HepG2 (cell line): ENCODE results near the gene CEP89. TPM values are rescaled to one million over a fixed set of nuclear protein-coding genes. Genes with fewer than 3 reads are reported as not detected.

Experiments used
- ATAC-seq: fragments of 200-7000 bp; cut with Tn5 transposase; 3 replicates; pipeline ENCODE4 v1.9.1; 2020; ENCODE audit warnings: mild to moderate bottlenecking, moderate library complexity
- BruUV-seq: library from RNA; stranded (reverse); fragments of 400-500 nt; replicated peaks from 2 replicates; lab custom pipeline; 2021; lab: Mats Ljungman, UMichigan
- CTCF ChIA-PET: fragments of 300-600 bp; formaldehyde crosslinking; extraction: SDS; loops from one replicate; lab custom pipeline; 2021; ENCODE audit warnings: low total read pairs, inconsistent platforms, low intra/inter-chr PET ratio; lab: Yijun Ruan, JAX
- POLR2A ChIA-PET: fragments of 350-600 bp; sonication (Branson Sonifier 250); formaldehyde crosslinking; loops from one replicate; lab custom pipeline; 2020; ENCODE audit warnings: antibody characterized with exemption, inconsistent platforms; lab: Yijun Ruan, JAX
- DNase-seq: peaks from one replicate; pipeline ENCODE4 v3.0.0-alpha.2; 2015; ENCODE audit warnings: low spot score
- FAIRE-seq: peaks from 3 replicates; lab custom pipeline; 2011; peaks lifted over from hg19 to GRCh38; lab: Jason Lieb, UNC
- H2AFZ ChIP-seq: one replicate; pipeline ENCODE4 v1.6.1; 2011; ENCODE audit warnings: low read length, inconsistent platforms
- H3K27ac ChIP-seq: fragments of 300-600 bp; 3 replicates; pipeline ENCODE4 v1.8.0; 2011; ENCODE audit warnings: mixed run types, mild to moderate bottlenecking, mixed read lengths, low read length, inconsistent platforms; ENCODE audit not compliant: insufficient read depth; ENCODE audit errors: extremely low read length
- H3K27me3 ChIP-seq, 2 experiments: fragments of 200-600 bp in 1 of 2; 2 replicates in 1 of 2; 3 replicates in 1 of 2; pipeline versions ENCODE4 v1.6.0 to v1.8.0; 2011; ENCODE audit warnings: low read length in 2 of 2, mild to moderate bottlenecking in 2 of 2, moderate library complexity in 2 of 2, inconsistent platforms in 1 of 2; ENCODE audit not compliant: insufficient read depth in 2 of 2, control insufficient read depth in 1 of 2
- H3K36me3 ChIP-seq, 2 experiments: fragments of 200-600 bp in 1 of 2; replicated peaks in 1 of 2; 2 replicates in 1 of 2; 3 replicates in 1 of 2; pipeline versions ENCODE4 v1.5.1 to v1.8.0; 2011; ENCODE audit warnings: low read length in 2 of 2, inconsistent platforms in 1 of 2; ENCODE audit not compliant: insufficient read depth in 2 of 2, control insufficient read depth in 1 of 2
- H3K4me1 ChIP-seq: 2 replicates; pipeline ENCODE4 v1.5.1; 2012; ENCODE audit warnings: low read length, inconsistent platforms; ENCODE audit not compliant: insufficient read depth
- H3K4me2 ChIP-seq: 2 replicates; pipeline ENCODE4 v1.6.0; 2011; ENCODE audit warnings: low read depth, low read length, inconsistent platforms
- H3K4me3 ChIP-seq, 3 experiments: fragments of 200-600 bp in 1 of 3; sonication (generic), shearing (Covaris generic) in 1 of 3; replicated peaks in 1 of 3; 2 replicates each; pipeline ENCODE4 v1.5.1; 2011 to 2016; ENCODE audit warnings: low read length in 3 of 3, inconsistent platforms in 2 of 3, low read depth in 2 of 3, mild to moderate bottlenecking in 2 of 3, control low read depth in 1 of 3, mixed read lengths in 1 of 3; ENCODE audit not compliant: insufficient read depth in 1 of 3
- H3K79me2 ChIP-seq: one replicate; pipeline ENCODE4 v1.6.1; 2011; ENCODE audit warnings: low read length, inconsistent platforms; ENCODE audit not compliant: insufficient read depth
- H3K9ac ChIP-seq: 2 replicates; pipeline ENCODE4 v1.6.0; 2011; ENCODE audit warnings: mild to moderate bottlenecking, low read depth, low read length, inconsistent platforms; ENCODE audit not compliant: insufficient read depth
- H3K9me3 ChIP-seq: 2 replicates; pipeline ENCODE4 v1.5.1; 2012; ENCODE audit warnings: mild to moderate bottlenecking, low read length
- H4K20me1 ChIP-seq: 2 replicates; pipeline ENCODE4 v1.6.0; 2011; ENCODE audit warnings: inconsistent platforms, mild to moderate bottlenecking, low read length, moderate library complexity; ENCODE audit not compliant: insufficient read depth
- ARID5B ChIP-seq: IDR thresholded peaks from 2 replicates; pipeline ENCODE4 v1.4.0; 2020; ENCODE audit warnings: mild to moderate bottlenecking, missing genetic modification reagents
- MAX ChIP-seq: IDR thresholded peaks from 2 replicates; pipeline ENCODE4 v1.6.1; 2012; ENCODE audit warnings: inconsistent platforms
- SP4 ChIP-seq: sonication (generic); formaldehyde crosslinking; IDR thresholded peaks from 2 replicates; pipeline ENCODE4 v1.8.1; 2023; ENCODE audit warnings: mild to moderate bottlenecking, missing genetic modification reagents
- ZBTB20 ChIP-seq: sonication (generic); formaldehyde crosslinking; IDR thresholded peaks from 2 replicates; pipeline ENCODE4 v1.8.1; 2023; ENCODE audit warnings: missing genetic modification reagents, low read depth, mild to moderate bottlenecking, borderline replicate concordance
- ZNF276 ChIP-seq: sonication (generic); formaldehyde crosslinking; IDR thresholded peaks from 2 replicates; pipeline ENCODE4 v1.4.0; 2020; ENCODE audit warnings: mild to moderate bottlenecking, low read depth, missing genetic modification reagents
- ZNF572 ChIP-seq: sonication (generic); formaldehyde crosslinking; IDR thresholded peaks from 2 replicates; pipeline ENCODE4 v1.5.1; 2020; ENCODE audit warnings: mild to moderate bottlenecking, missing genetic modification reagents
- ZNF598 ChIP-seq: sonication (generic); formaldehyde crosslinking; IDR thresholded peaks from 2 replicates; pipeline ENCODE4 v1.5.1; 2020; ENCODE audit warnings: mild to moderate bottlenecking, missing genetic modification reagents, borderline replicate concordance
- ZNF619 ChIP-seq: sonication (generic); formaldehyde crosslinking; IDR thresholded peaks from 2 replicates; pipeline ENCODE4 v1.4.0; 2020; ENCODE audit warnings: mild to moderate bottlenecking, missing genetic modification reagents
- ZNF792 ChIP-seq: IDR thresholded peaks from 2 replicates; pipeline ENCODE4 v1.6.1; 2016
- ZNF891 ChIP-seq: sonication (generic); formaldehyde crosslinking; IDR thresholded peaks from 2 replicates; pipeline ENCODE4 v1.5.0; 2020; ENCODE audit warnings: mild to moderate bottlenecking, missing genetic modification reagents
- WGBS: methylation state at CpG from one replicate; pipeline ENCODE4 v1.1.6; 2017; ENCODE audit warnings: low lambda C conversion rate; 5-methylcytosine and 5-hydroxymethylcytosine counted together
- in situ Hi-C: cut with HindIII; loops from 2 replicates; pipeline ENCODE4 v1.10.0; 2017; ENCODE audit warnings: low pct_unique_long_range_greater_than_20kb; ENCODE audit not compliant: extremely low pct_ligation_motif_present
- intact Hi-C: fragments of 100-400 bp; cut with micrococcal nuclease; formaldehyde crosslinking; loops from one replicate; pipeline ENCODE4 v1.10.0; 2022; ENCODE audit not compliant: unreplicated experiment
- polyA plus RNA-seq, 8 experiments: library from polyadenylated mRNA; depleted of rRNA in 3 of 8; stranded (reverse) in 7 of 8; unstranded in 1 of 8; fragments of >200 nt; fragmentation: Illumina TruSeq in 4 of 8; extraction: Trizol in 4 of 8; gene quantifications; 2 replicates each; pipeline versions ENCODE4 v1.2.1 to v1.2.3, GENCODE V29; 2011 to 2016; ENCODE audit warnings: low read depth in 4 of 8, missing spikeins in 1 of 8, mixed read lengths in 1 of 8; ENCODE audit not compliant: insufficient read depth in 1 of 8
- total RNA-seq, 5 experiments: library from RNA; depleted of rRNA; stranded (reverse); fragments of >200 nt; fragmentation: Illumina TruSeq; extraction: Trizol; gene quantifications; 2 replicates each; pipeline ENCODE4 v1.2.3, GENCODE V29; 2016; ENCODE audit warnings: low read depth in 1 of 5
- TF ChIP-seq, protein P1 (sequence below): sonication (generic); formaldehyde crosslinking; IDR thresholded peaks from 2 replicates; pipeline ENCODE4 v1.8.1; 2023; ENCODE audit warnings: mild to moderate bottlenecking, moderate library complexity, missing genetic modification reagents
- TF ChIP-seq, protein P2 (sequence below): sonication (generic); formaldehyde crosslinking; IDR thresholded peaks from 2 replicates; pipeline ENCODE4 v1.5.1; 2020; ENCODE audit warnings: mild to moderate bottlenecking, moderate library complexity, missing genetic modification reagents

Gene CEP89
- total and polyA plus RNA-seq, 2 of the 13 experiments (the other 11 are each of a cell fraction or from before 2014, with no cell fraction given), result 7.2 to 10.9 TPM

DNA sequence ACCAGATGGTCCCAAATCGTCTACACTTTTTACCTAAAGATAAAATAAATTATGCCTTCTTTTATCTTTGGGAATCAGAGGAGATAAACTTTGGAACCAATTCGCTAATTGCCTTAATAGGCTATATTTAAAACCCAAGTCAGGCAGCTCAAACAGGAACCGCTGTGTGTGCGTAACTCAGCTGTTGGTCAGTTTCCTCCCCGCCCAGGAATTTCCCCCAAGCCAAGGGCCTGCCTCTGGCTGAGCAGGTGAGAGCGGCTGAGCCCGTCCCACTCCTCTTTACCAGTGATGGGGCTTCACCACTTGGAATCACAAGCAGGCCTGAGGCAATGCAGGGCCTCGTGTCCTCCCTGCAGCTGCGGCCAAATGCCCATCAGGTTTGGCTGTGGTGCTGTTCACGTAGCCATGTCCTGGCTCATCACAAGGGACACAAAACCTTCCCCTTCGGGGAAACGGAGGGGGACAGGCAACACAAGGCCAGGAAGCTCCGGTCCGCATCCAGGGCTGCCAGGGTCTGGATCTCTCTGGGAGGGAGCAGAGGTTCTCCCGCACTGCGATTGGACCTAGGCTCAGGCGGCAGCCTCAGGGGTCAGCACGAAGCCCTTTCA lies 101.7 kb downstream of the CEP89 start:
- Histone ChIP-seq H3K4me3 (peak overlapping the region; percentile 50 to 74 (median 60)), H3K27ac (peak overlapping the region; percentile 72), H3K36me3 (peaks cover 0 to 1% of the 10 kb centered on the region in 2 experiments; a peak in 2 of 5 replicates), H3K9ac (peak overlapping the region; percentile 57), H3K79me2 (no peaks in the 10 kb centered on the region), H2AFZ (peak overlapping the region; percentile 67), H3K9me3 (no peaks in the 10 kb centered on the region), H3K27me3 (no peaks in the 10 kb centered on the region), H3K4me1 (peaks cover 26% of the 10 kb centered on the region), H3K4me2 (peak overlapping the region; percentile 100), H4K20me1 (no peaks in the 10 kb centered on the region)
- BruUV-seq, result no TSS peak
- CTCF ChIA-PET, result no interaction called here
- ATAC-seq (peak; percentile 80), DNase-seq (peak; percentile 16), FAIRE-seq (no peak)
- in situ Hi-C loops (no loop called here), intact Hi-C loops (loop anchor here (1.0 to 2.0 kb wide), 3 partner anchors 40 to 271 kb away; partner anchors contain the start of gene FAAP24)
- POLR2A ChIA-PET, result interaction anchor here (0.6 to 1.2 kb wide), 7 partner anchors 16 to 196 kb away, joined by 3 to 4 read pairs (median 3); partner anchors contain the start of gene ANKRD27
- WGBS, result 4% methylated on average over 12 of the region's 18 CpGs
- 0 out of 2 replicates have a peak, but pooled peaks have one; percentile 5 for TF ChIP-seq ARID5B (CRISPR knock-in tag)
- 0 out of 2 replicates have a peak, but pooled peaks have one; percentile 17 for TF ChIP-seq ZNF792 (CRISPR knock-in tag)
- peak; percentile 44; the same call in 1 of the 2 replicates for TF ChIP-seq MAX
- TF ChIP-seq, protein P1, sequence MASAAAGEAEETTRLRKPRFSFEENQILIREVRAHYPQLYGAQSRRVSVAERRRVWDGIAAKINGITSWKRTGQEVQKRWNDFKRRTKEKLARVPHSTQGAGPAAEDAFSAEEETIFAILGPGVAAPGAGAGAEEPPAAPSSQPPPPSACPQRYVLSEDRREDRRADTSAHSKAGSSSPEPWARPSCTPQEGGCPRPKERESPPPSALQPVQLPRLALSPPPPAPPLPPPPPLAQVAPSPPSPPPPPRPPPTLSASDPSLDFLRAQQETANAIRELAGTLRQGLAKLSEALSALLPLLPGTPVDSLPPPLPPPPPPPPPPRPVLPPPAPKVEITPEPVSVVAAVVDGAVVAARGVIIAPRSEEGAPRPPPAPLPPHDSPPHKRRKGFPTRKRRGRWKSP (CRISPR knock-in tag), result 0 out of 2 replicates have a peak, but pooled peaks have one; percentile 44
- TF ChIP-seq SP4 (CRISPR knock-in tag), result peak; percentile 55; the same call in 1 of the 2 replicates
- peak; percentile 49; the same call in 1 of the 2 replicates for TF ChIP-seq ZNF598 (CRISPR knock-in tag)
- TF ChIP-seq ZNF276 (CRISPR knock-in tag), result no peak
- 0 out of 2 replicates have a peak, but pooled peaks have one; percentile 25 for TF ChIP-seq ZBTB20
- TF ChIP-seq, protein P2, sequence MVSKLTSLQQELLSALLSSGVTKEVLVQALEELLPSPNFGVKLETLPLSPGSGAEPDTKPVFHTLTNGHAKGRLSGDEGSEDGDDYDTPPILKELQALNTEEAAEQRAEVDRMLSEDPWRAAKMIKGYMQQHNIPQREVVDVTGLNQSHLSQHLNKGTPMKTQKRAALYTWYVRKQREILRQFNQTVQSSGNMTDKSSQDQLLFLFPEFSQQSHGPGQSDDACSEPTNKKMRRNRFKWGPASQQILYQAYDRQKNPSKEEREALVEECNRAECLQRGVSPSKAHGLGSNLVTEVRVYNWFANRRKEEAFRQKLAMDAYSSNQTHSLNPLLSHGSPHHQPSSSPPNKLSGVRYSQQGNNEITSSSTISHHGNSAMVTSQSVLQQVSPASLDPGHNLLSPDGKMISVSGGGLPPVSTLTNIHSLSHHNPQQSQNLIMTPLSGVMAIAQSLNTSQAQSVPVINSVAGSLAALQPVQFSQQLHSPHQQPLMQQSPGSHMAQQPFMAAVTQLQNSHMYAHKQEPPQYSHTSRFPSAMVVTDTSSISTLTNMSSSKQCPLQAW (CRISPR knock-in tag), result 0 out of 2 replicates have a peak, but pooled peaks have one; percentile 40
- TF ChIP-seq ZNF572 (CRISPR knock-in tag), result peak; percentile 64; the same call in 1 of the 2 replicates
- peak; percentile 51; the same call in 1 of the 2 replicates for TF ChIP-seq ZNF891 (CRISPR knock-in tag)
- TF ChIP-seq ZNF619 (CRISPR knock-in tag), result no peak
